Ammon's horn (tissue), 1 donor: ENCODE measurements around the gene VTI1B.
"Not testable (repeated sequence)": the region's sequence is repeated elsewhere in the genome, so short reads cannot be mapped to it uniquely, and the experiment has no call there.

Experiments used
- DNase-seq: peaks from one replicate; pipeline ENCODE4 v3.0.0-alpha.2; 2016; ENCODE audit warnings: low spot score

VTI1B gene

GRCh38 chr14:67627519-67627918 is 46.9 kb downstream of the VTI1B start:
- DNase-seq: no peak

- not testable (repeated sequence) for DNase-seq
These were observed 48.3 kb downstream of the VTI1B start for GRCh38 chr14:67626131-67626530.

GRCh38 chr14:67623114-67623513 is 51.3 kb downstream of the VTI1B start:
- DNase-seq: peak; percentile 23

GRCh38 chr14:67622675-67623074 is 51.8 kb downstream of the VTI1B start:
- peak; percentile 76 for DNase-seq

GRCh38 chr14:67620217-67620785 is 54.1 kb downstream of the VTI1B start:
- peak; percentile 42 for DNase-seq

GRCh38 chr14:67619446-67620216 is 54.8 kb downstream of the VTI1B start, which contains the start of gene ARG2:
Gene ARG2, plus strand, starts transcription at chr14:67619920. Its CDS starts 58 bp downstream, at chr14:67619978.
- peak; percentile 97 for DNase-seq

GRCh38 chr14:67618617-67619063 is 55.8 kb downstream of the VTI1B start:
- peak; percentile 58 for DNase-seq

GRCh38 chr14:67610491-67610890 is 63.9 kb downstream of the VTI1B start:
- no peak for DNase-seq

- no peak for DNase-seq
These were observed 64.7 kb downstream of the VTI1B start for GRCh38 chr14:67609642-67610310.

- no peak for DNase-seq
These were observed 66.8 kb downstream of the VTI1B start for GRCh38 chr14:67607646-67608045.

- no peak for DNase-seq
These were observed 71.4 kb downstream of the VTI1B start for GRCh38 chr14:67602995-67603545.

GRCh38 chr14:67602076-67602475 is 72.4 kb downstream of the VTI1B start:
- no peak for DNase-seq

GRCh38 chr14:67600562-67600974 is 73.9 kb downstream of the VTI1B start:
- not testable (repeated sequence) for DNase-seq

- DNase-seq: peak; percentile 95
These were observed 74.5 kb downstream of the VTI1B start, which contains the start of gene PIGH for GRCh38 chr14:67599698-67600561. Gene PIGH, minus strand, starts transcription at chr14:67600268. Its CDS starts 65 bp downstream, at chr14:67600203.
